Mesendoderm (in vitro differentiated cells): ENCODE measurements around the gene ACOT4.
"Not testable (repeated sequence)": the region's sequence is repeated elsewhere in the genome, so short reads cannot be mapped to it uniquely, and the experiment has no call there.

ENCODE experiments used
- DNase-seq: peaks from one replicate; pipeline ENCODE4 v3.0.0; 2013
- H2AK5ac ChIP-seq: 2 replicates; pipeline ENCODE4 v1.6.1; 2013; ENCODE audit warnings: low read length, inconsistent platforms
- H2BK120ac ChIP-seq: 2 replicates; pipeline ENCODE4 v1.6.1; 2013; ENCODE audit warnings: low read depth, mild to moderate bottlenecking, low read length, moderate library complexity, mixed read lengths
- H2BK15ac ChIP-seq: replicated peaks from 2 replicates; pipeline ENCODE4 v1.6.1; 2013; ENCODE audit warnings: low read depth, mild to moderate bottlenecking, moderate library complexity
- H2BK5ac ChIP-seq: 2 replicates; pipeline ENCODE4 v1.6.1; 2013; ENCODE audit warnings: low read length, inconsistent platforms
- H3K18ac ChIP-seq: 2 replicates; pipeline ENCODE4 v1.6.1; 2013; ENCODE audit warnings: mild to moderate bottlenecking, low read length, mixed read lengths
- H3K23ac ChIP-seq: one replicate; pipeline ENCODE4 v1.6.1; 2013; ENCODE audit warnings: low read length
- H3K27ac ChIP-seq: 2 replicates; pipeline ENCODE4 v1.5.1; 2013; ENCODE audit warnings: low read depth, mild to moderate bottlenecking, inconsistent platforms, low read length, moderate library complexity
- H3K27me3 ChIP-seq: 2 replicates; pipeline ENCODE4 v1.6.1; 2013; ENCODE audit warnings: low read length, control low read depth, mild to moderate bottlenecking, inconsistent platforms; ENCODE audit not compliant: insufficient read depth, poor library complexity
- H3K36me3 ChIP-seq: 2 replicates; pipeline ENCODE4 v1.6.1; 2013; ENCODE audit warnings: low read length, inconsistent platforms; ENCODE audit not compliant: control insufficient read depth, insufficient read depth
- H3K4ac ChIP-seq: one replicate; pipeline ENCODE4 v1.6.1; 2013; ENCODE audit warnings: low read depth, mild to moderate bottlenecking, low read length, moderate library complexity
- H3K4me1 ChIP-seq: 2 replicates; pipeline ENCODE4 v1.6.1; 2013; ENCODE audit warnings: low read depth, low read length, inconsistent platforms; ENCODE audit not compliant: control insufficient read depth
- H3K4me2 ChIP-seq: 2 replicates; pipeline ENCODE4 v1.6.1; 2013; ENCODE audit warnings: low read length
- H3K4me3 ChIP-seq: 2 replicates; pipeline ENCODE4 v1.5.1; 2013; ENCODE audit warnings: mild to moderate bottlenecking, low read length
- H3K56ac ChIP-seq: one replicate; pipeline ENCODE4 v1.6.1; 2013; ENCODE audit warnings: low read length
- H3K79me1 ChIP-seq: 2 replicates; pipeline ENCODE4 v1.6.1; 2013; ENCODE audit warnings: low read length, inconsistent platforms
- H3K79me2 ChIP-seq: 2 replicates; pipeline ENCODE4 v1.6.1; 2013; ENCODE audit warnings: mild to moderate bottlenecking, low read length; ENCODE audit not compliant: control insufficient read depth, insufficient read depth
- H3K9ac ChIP-seq: 2 replicates; pipeline ENCODE4 v1.6.1; 2013; ENCODE audit warnings: low read length, inconsistent platforms
- H4K5ac ChIP-seq: one replicate; pipeline ENCODE4 v1.6.1; 2013; ENCODE audit warnings: low read length
- H4K8ac ChIP-seq: one replicate; pipeline ENCODE4 v1.6.1; 2013; ENCODE audit warnings: low read depth, mild to moderate bottlenecking, control low read depth, low read length, moderate library complexity
- WGBS: extraction: QIAGEN DNeasy Blood & Tissue Kit; methylation state at CpG from one replicate; pipeline ENCODE4 v1.1.7; 2013; ENCODE audit warnings: low lambda C conversion rate, missing lambda C conversion rate; ENCODE audit not compliant: insufficient coverage; ENCODE audit errors: extremely low coverage; 5-methylcytosine and 5-hydroxymethylcytosine counted together

Gene ACOT4

GRCh38 chr14:73553845-73554244, 37.8 kb upstream of the ACOT4 start:
- Histone ChIP-seq H3K4me2 (no peak overlapping the region), H3K79me2 (no peaks in the 10 kb centered on the region), H3K18ac (no peak overlapping the region), H3K36me3 (no peaks in the 10 kb centered on the region), H3K27ac (no peak overlapping the region), H3K4ac (no peak overlapping the region), H4K8ac (no peak overlapping the region), H3K4me3 (no peak overlapping the region), H2AK5ac (no peak overlapping the region), H2BK5ac (no peak overlapping the region), H4K5ac (no peak overlapping the region), H3K9ac (no peak overlapping the region), H3K4me1 (no peaks in the 10 kb centered on the region), H3K23ac (no peak overlapping the region), H3K56ac (no peak overlapping the region), H2BK120ac (no peak overlapping the region), H3K27me3 (no peaks in the 10 kb centered on the region), H2BK15ac (no peak overlapping the region), H3K79me1 (no peaks in the 10 kb centered on the region)
- DNase-seq: no peak
- no CpG with 5 or more reads among the region's 4 CpGs for WGBS

- H3K36me3 ChIP-seq, H2AK5ac ChIP-seq, H3K23ac ChIP-seq, H3K4me3 ChIP-seq, H2BK120ac ChIP-seq, H2BK15ac ChIP-seq, H4K5ac ChIP-seq, H3K4me2 ChIP-seq, H4K8ac ChIP-seq, H3K27me3 ChIP-seq, H3K18ac ChIP-seq, H3K4ac ChIP-seq, H3K27ac ChIP-seq, H3K79me2 ChIP-seq, H3K4me1 ChIP-seq, H3K79me1 ChIP-seq, H3K56ac ChIP-seq, H3K9ac ChIP-seq, DNase-seq, H2BK5ac ChIP-seq: not testable (repeated sequence)
- WGBS: no CpG with 5 or more reads among the region's 2 CpGs
These were observed 34.5 kb upstream of the ACOT4 start for GRCh38 chr14:73557201-73557600.

GRCh38 chr14:73558238-73558637, 33.4 kb upstream of the ACOT4 start:
- H4K8ac ChIP-seq, H3K4ac ChIP-seq, DNase-seq, H3K18ac ChIP-seq, H3K27ac ChIP-seq, H3K9ac ChIP-seq, H3K56ac ChIP-seq, H3K36me3 ChIP-seq, H2BK120ac ChIP-seq, H3K27me3 ChIP-seq, H3K4me1 ChIP-seq, H3K79me1 ChIP-seq, H3K23ac ChIP-seq, H3K4me2 ChIP-seq, H3K79me2 ChIP-seq, H3K4me3 ChIP-seq, H4K5ac ChIP-seq, H2AK5ac ChIP-seq, H2BK15ac ChIP-seq, H2BK5ac ChIP-seq: not testable (repeated sequence)
- no CpG with 5 or more reads among the region's 2 CpGs for WGBS

- not testable (repeated sequence) for H3K79me1 ChIP-seq, H4K8ac ChIP-seq, DNase-seq, H3K9ac ChIP-seq, H3K79me2 ChIP-seq, H3K27me3 ChIP-seq, H2BK120ac ChIP-seq, H4K5ac ChIP-seq, H3K23ac ChIP-seq, H3K27ac ChIP-seq, H3K4me1 ChIP-seq, H2AK5ac ChIP-seq, H3K4me2 ChIP-seq, H3K4ac ChIP-seq, H2BK5ac ChIP-seq, H3K56ac ChIP-seq, H3K4me3 ChIP-seq, H3K36me3 ChIP-seq, H2BK15ac ChIP-seq, H3K18ac ChIP-seq
- no CpG with 5 or more reads among the region's 7 CpGs for WGBS
These were observed 29.4 kb upstream of the ACOT4 start for GRCh38 chr14:73562256-73562655.

- not testable (repeated sequence) for H3K27me3 ChIP-seq, H3K79me2 ChIP-seq, H3K27ac ChIP-seq, DNase-seq, H3K79me1 ChIP-seq, H3K4me1 ChIP-seq, H3K23ac ChIP-seq, H2BK15ac ChIP-seq, H3K4ac ChIP-seq, H3K9ac ChIP-seq, H3K18ac ChIP-seq, H3K4me3 ChIP-seq, H4K5ac ChIP-seq, H2BK5ac ChIP-seq, H4K8ac ChIP-seq, H3K36me3 ChIP-seq, H2BK120ac ChIP-seq, H2AK5ac ChIP-seq, H3K56ac ChIP-seq, H3K4me2 ChIP-seq
- no CpG with 5 or more reads among the region's 6 CpGs for WGBS
These were observed 29.0 kb upstream of the ACOT4 start for GRCh38 chr14:73562696-73563095.

GRCh38 chr14:73566431-73566830, 25.2 kb upstream of the ACOT4 start:
- H3K23ac ChIP-seq, H4K5ac ChIP-seq, H2BK15ac ChIP-seq, H3K27ac ChIP-seq, H3K9ac ChIP-seq, H3K4me1 ChIP-seq, H3K79me1 ChIP-seq, H3K4ac ChIP-seq, H2AK5ac ChIP-seq, H3K36me3 ChIP-seq, H3K79me2 ChIP-seq, H4K8ac ChIP-seq, H3K27me3 ChIP-seq, H2BK5ac ChIP-seq, H3K18ac ChIP-seq, DNase-seq, H3K4me3 ChIP-seq, H3K4me2 ChIP-seq, H2BK120ac ChIP-seq, H3K56ac ChIP-seq: not testable (repeated sequence)
- WGBS: no CpG with 5 or more reads among the region's 18 CpGs
